ENCODE data around the gene ZNF467. TPM values are rescaled to one million over a fixed set of nuclear protein-coding genes. Genes with fewer than 3 reads are reported as not detected.

ZNF467 gene
- 64.2 TPM for total RNA-seq (ENCODE audit: unreplicated experiment)
- long read RNA-seq, partial matches to known transcripts: 2 of 9 reads
- long read RNA-seq, other reads (novel, unspliced or antisense): 4 of 9 reads

DNA sequence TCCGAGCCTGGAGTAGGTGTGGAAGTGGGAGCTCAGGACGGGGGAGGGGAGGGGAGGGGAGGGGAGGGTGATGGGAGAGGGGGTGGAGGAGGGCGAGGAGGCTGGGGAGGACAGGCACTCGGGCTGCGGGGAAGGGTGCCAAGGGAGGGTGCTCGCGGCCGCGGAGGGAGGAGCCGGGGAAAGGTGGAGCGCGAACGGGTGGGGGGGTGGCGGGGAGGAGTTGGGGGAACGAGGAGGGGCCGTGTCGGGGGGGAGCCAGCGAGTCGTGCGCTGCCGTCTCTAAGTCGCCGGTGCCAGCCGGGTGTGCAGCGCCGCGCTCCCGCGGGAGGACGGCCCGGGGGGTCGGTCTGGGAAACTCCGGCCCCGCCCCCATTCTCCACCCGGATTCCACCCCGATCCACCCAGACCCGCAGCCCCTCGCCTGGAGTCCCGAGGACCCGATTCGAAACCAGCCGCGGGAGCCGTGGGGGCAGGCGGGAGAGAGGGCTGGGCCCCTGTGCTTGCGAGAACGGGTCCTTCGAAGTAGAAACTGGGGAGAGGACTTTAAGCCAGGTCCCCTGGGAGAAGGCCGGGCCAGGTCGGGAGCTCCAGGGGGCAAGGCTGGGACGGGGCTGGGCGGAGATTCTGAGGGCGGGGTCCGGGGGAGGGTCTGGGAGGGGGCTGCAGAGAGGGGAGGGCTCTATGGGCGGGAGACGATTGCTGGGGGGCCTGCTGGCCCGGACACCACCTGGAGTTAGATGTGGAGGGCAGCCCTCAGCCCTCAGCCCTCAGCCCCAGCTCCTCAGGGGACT lies at the start of gene ZNF467:
Gene ZNF467, minus strand, starts transcription at position 143 of the 791 bp plus-strand sequence. CDS start 2,556 bp downstream, outside the sequence.
- Mint-ChIP-seq H3K9me3 (ENCODE audit: unreplicated experiment) (no peaks in the 10 kb centered on the region), H3K4me3 (ENCODE audit: unreplicated experiment) (peak within 1 kb of the TSS; percentile 93), H3K27ac (ENCODE audit: unreplicated experiment) (peak within 1 kb of the TSS; percentile 48), H3K36me3 (ENCODE audit: low read depth, unreplicated experiment) (peaks cover 15% of the 10 kb centered on the region), H3K4me1 (ENCODE audit: unreplicated experiment) (peaks cover 37% of the 10 kb centered on the region), H3K27me3 (ENCODE audit: unreplicated experiment) (peaks cover 19% of the 10 kb centered on the region)
- peak; percentile 53 for DNase-seq (ENCODE audit: low spot score)
- no peak for TF ChIP-seq CTCF (IDR thresholded peaks at IDR 0.05; ENCODE audit: unreplicated experiment)

- peaks cover 5% of the 10 kb centered on the region for H3K36me3 Mint-ChIP-seq (ENCODE audit: low read depth, unreplicated experiment)
- no peaks in the 10 kb centered on the region for H3K9me3 Mint-ChIP-seq (ENCODE audit: unreplicated experiment)
- TF ChIP-seq CTCF (IDR thresholded peaks at IDR 0.05; ENCODE audit: unreplicated experiment): no peak
- no peak for DNase-seq (ENCODE audit: low spot score)
- H3K4me3 Mint-ChIP-seq (ENCODE audit: unreplicated experiment): no peak overlapping the region
- H3K27me3 Mint-ChIP-seq (ENCODE audit: unreplicated experiment): peaks cover 7% of the 10 kb centered on the region
- no peaks in the 10 kb centered on the region for H3K4me1 Mint-ChIP-seq (ENCODE audit: unreplicated experiment)
- no peak overlapping the region for H3K27ac Mint-ChIP-seq (ENCODE audit: unreplicated experiment)
These were observed 49.1 kb upstream of the ZNF467 start for GRCh38 chr7:149822353-149822943.

- H3K9me3 Mint-ChIP-seq (ENCODE audit: unreplicated experiment): no peaks in the 10 kb centered on the region
- H3K27me3 Mint-ChIP-seq (ENCODE audit: unreplicated experiment): peaks cover 7% of the 10 kb centered on the region
- H3K27ac Mint-ChIP-seq (ENCODE audit: unreplicated experiment): peak overlapping the region; percentile 61
- H3K4me3 Mint-ChIP-seq (ENCODE audit: unreplicated experiment): no peak overlapping the region
- H3K36me3 Mint-ChIP-seq (ENCODE audit: low read depth, unreplicated experiment): peaks cover 5% of the 10 kb centered on the region
- DNase-seq (ENCODE audit: low spot score): no peak
- TF ChIP-seq CTCF (IDR thresholded peaks at IDR 0.05; ENCODE audit: unreplicated experiment): no peak
- no peaks in the 10 kb centered on the region for H3K4me1 Mint-ChIP-seq (ENCODE audit: unreplicated experiment)
These were observed 48.1 kb upstream of the ZNF467 start for GRCh38 chr7:149821191-149822148.

DNA sequence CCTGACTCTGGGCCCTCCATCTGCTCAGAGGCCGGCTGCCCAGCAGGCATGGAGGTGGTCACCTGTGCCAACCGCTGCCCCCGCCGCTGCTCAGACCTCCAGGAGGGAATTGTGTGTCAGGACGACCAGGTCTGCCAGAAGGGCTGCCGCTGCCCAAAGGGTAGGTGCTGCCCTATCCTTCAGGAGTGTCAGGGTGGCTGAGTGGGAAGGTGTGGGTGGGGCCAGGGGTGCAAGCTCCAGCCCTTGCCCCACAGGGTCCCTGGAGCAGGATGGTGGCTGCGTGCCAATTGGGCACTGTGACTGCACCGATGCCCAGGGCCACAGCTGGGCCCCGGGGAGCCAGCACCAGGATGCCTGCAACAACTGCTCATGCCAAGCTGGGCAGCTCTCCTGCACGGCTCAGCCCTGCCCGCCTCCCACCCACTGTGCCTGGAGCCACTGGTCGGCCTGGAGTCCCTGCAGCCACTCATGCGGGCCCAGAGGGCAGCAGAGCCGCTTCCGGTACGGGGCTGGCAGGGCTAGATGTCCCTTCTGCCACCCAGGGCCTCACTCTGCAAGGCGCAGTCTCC lies 47.3 kb upstream of the ZNF467 start:
- TF ChIP-seq CTCF (IDR thresholded peaks at IDR 0.05; ENCODE audit: unreplicated experiment): no peak
- Mint-ChIP-seq H3K4me3 (ENCODE audit: unreplicated experiment) (no peak overlapping the region), H3K4me1 (ENCODE audit: unreplicated experiment) (no peaks in the 10 kb centered on the region), H3K27me3 (ENCODE audit: unreplicated experiment) (peaks cover 7% of the 10 kb centered on the region), H3K9me3 (ENCODE audit: unreplicated experiment) (no peaks in the 10 kb centered on the region), H3K36me3 (ENCODE audit: low read depth, unreplicated experiment) (peaks cover 5% of the 10 kb centered on the region), H3K27ac (ENCODE audit: unreplicated experiment) (no peak overlapping the region)
- no peak for DNase-seq (ENCODE audit: low spot score)
